Activated T-cell treated with anti-CD3 and anti-CD28 coated beads, Interleukin-2, amount 50 U/mL, for 24 hours (primary cell): ENCODE measurements around the gene DNAJC10.
"Not testable (repeated sequence)": the region's sequence is repeated elsewhere in the genome, so short reads cannot be mapped to it uniquely, and the experiment has no call there.

Experiments used
- DNase-seq: peaks from one replicate; pipeline ENCODE4 v3.0.0-alpha.2; 2020
- H3K27ac Mint-ChIP-seq: 2 replicates; pipeline ENCODE4 v1.8.0; 2020; ENCODE audit warnings: mild to moderate bottlenecking, mixed read lengths
- H3K27me3 Mint-ChIP-seq: 2 replicates; pipeline ENCODE4 v1.8.0; 2020; ENCODE audit warnings: mixed read lengths
- H3K36me3 Mint-ChIP-seq: 2 replicates; pipeline ENCODE4 v1.8.0; 2020; ENCODE audit warnings: low read depth, mixed read lengths
- H3K4me1 Mint-ChIP-seq: 2 replicates; pipeline ENCODE4 v1.8.0; 2020; ENCODE audit warnings: low read depth, mixed read lengths
- H3K4me3 Mint-ChIP-seq: 2 replicates; pipeline ENCODE4 v1.8.0; 2020; ENCODE audit warnings: mild to moderate bottlenecking, moderate library complexity, mixed read lengths
- H3K9me3 Mint-ChIP-seq: 2 replicates; pipeline ENCODE4 v1.8.0; 2020; ENCODE audit warnings: mixed read lengths

DNAJC10 gene

DNA sequence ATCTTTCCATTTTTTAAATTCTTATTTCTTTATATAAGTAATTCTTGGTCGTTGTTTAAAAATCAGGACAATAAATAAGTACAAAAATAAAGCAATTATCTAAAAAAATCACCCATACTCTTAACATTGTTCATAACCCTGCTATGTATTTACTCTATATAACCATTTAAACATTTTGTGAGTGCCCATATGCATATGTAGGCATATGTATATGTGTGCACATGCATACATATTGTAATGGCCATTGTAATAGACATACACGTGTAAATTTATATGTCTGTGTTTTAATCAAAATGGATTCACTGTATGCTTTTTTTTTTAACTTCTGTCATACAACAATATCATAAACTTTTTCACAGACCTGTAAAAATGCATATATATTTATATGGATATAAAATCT lies 25.6 kb downstream of the DNAJC10 start:
- Mint-ChIP-seq H3K36me3 (peaks cover 88% of the 10 kb centered on the region), H3K4me1 (peaks cover 7% of the 10 kb centered on the region), H3K27me3 (no peaks in the 10 kb centered on the region), H3K27ac (no peak overlapping the region), H3K4me3 (no peak overlapping the region), H3K9me3 (no peaks in the 10 kb centered on the region)
- no peak for DNase-seq

GRCh38 chr2:182744490-182744889 lies 28.4 kb downstream of the DNAJC10 start:
- Mint-ChIP-seq H3K36me3 (peaks cover 73% of the 10 kb centered on the region), H3K27me3 (no peaks in the 10 kb centered on the region), H3K4me3 (no peak overlapping the region), H3K9me3 (no peaks in the 10 kb centered on the region), H3K27ac (no peak overlapping the region), H3K4me1 (peaks cover 7% of the 10 kb centered on the region)
- DNase-seq: no peak

DNA sequence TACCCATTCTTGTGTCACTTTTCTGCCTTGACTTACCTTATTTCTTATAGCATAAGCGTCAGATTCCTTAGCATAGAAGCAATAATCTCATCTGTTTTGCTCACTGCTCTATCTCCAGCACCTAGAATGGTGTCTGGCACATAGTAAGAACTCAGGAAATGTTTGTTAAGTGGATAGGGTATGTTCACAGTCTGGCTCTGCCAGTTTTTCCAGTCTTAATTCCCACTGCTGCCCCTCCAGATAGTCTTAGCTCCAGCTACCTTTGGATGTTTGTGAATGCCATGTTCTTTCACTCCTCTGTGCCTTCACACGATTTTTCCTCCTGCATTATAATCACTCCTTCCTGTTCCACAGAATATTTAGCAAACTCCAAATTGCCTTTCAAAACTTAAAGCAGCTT lies 29.0 kb downstream of the DNAJC10 start:
- no peak overlapping the region for H3K27ac Mint-ChIP-seq
- peaks cover 76% of the 10 kb centered on the region for H3K36me3 Mint-ChIP-seq

DNA sequence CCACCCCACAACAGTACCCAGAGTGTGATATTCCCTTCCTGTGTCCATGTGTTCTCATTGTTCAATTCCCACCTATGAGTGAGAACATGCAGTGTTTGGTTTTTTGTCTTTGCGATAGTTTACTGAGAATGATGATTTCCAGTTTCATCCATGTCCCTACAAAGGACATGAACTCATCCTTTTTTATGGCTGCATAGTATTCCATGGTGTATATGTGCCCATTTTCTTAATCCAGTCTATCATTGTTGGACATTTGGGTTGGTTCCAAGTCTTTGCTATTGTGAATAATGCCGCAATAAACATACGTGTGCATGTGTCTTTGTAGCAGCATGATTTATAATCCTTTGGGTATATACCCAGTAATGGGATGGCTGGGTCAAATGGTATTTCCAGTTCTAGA lies 29.8 kb downstream of the DNAJC10 start:
- H3K4me1 Mint-ChIP-seq: not testable (repeated sequence)

More for the DNA sequence above, 29.0 kb downstream of the DNAJC10 start:
- DNase-seq: no peak
- H3K4me1 Mint-ChIP-seq: peaks cover 6% of the 10 kb centered on the region
- no peaks in the 10 kb centered on the region for H3K9me3 Mint-ChIP-seq
- no peak overlapping the region for H3K4me3 Mint-ChIP-seq
- H3K27me3 Mint-ChIP-seq: no peaks in the 10 kb centered on the region

GRCh38 chr2:182754231-182754630 lies 38.2 kb downstream of the DNAJC10 start:
- H3K27ac Mint-ChIP-seq: no peak overlapping the region
- no peak for DNase-seq
- no peaks in the 10 kb centered on the region for H3K4me1 Mint-ChIP-seq
- H3K4me3 Mint-ChIP-seq: no peak overlapping the region
- no peaks in the 10 kb centered on the region for H3K27me3 Mint-ChIP-seq
- no peaks in the 10 kb centered on the region for H3K9me3 Mint-ChIP-seq
- peaks cover 85% of the 10 kb centered on the region for H3K36me3 Mint-ChIP-seq

More for the DNA sequence above, 29.8 kb downstream of the DNAJC10 start:
- not testable (repeated sequence) for H3K27ac Mint-ChIP-seq, H3K27me3 Mint-ChIP-seq, H3K4me3 Mint-ChIP-seq, DNase-seq, H3K9me3 Mint-ChIP-seq
- peaks cover 79% of the 10 kb centered on the region for H3K36me3 Mint-ChIP-seq

DNA sequence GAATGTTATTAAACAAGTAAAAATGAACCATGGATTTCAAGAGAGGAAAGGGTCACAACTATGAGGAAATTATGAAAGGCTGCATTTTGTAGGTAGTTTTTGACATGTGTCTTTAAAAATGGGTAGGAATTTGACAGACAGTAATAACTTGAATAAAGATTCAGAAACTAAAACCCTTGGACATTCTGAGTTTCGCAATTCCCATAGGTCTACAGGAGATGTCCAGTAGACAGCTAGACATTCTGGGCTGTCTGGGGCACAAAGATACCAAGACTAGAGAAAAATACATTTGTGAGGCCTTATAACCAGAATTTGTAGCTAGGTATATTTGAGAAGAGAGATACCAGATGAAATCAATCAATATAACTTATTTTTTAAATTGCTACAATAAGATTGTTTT lies 42.3 kb downstream of the DNAJC10 start:
- H3K9me3 Mint-ChIP-seq: no peaks in the 10 kb centered on the region
- peaks cover 85% of the 10 kb centered on the region for H3K36me3 Mint-ChIP-seq
- H3K4me1 Mint-ChIP-seq: peaks cover 3% of the 10 kb centered on the region
- no peaks in the 10 kb centered on the region for H3K27me3 Mint-ChIP-seq
- no peak overlapping the region for H3K27ac Mint-ChIP-seq
- DNase-seq: no peak
- H3K4me3 Mint-ChIP-seq: no peak overlapping the region

- Mint-ChIP-seq H3K4me1 (peaks cover 3% of the 10 kb centered on the region), H3K4me3 (no peak overlapping the region), H3K27ac (no peak overlapping the region), H3K9me3 (no peaks in the 10 kb centered on the region), H3K36me3 (peaks cover 91% of the 10 kb centered on the region), H3K27me3 (no peaks in the 10 kb centered on the region)
- no peak for DNase-seq
Observed at GRCh38 chr2:182761903-182762302, 45.8 kb downstream of the DNAJC10 start.

- H3K9me3 Mint-ChIP-seq: peaks cover 2% of the 10 kb centered on the region
- no peak overlapping the region for H3K27ac Mint-ChIP-seq
- no peak for DNase-seq
- no peaks in the 10 kb centered on the region for H3K27me3 Mint-ChIP-seq
- H3K4me3 Mint-ChIP-seq: no peak overlapping the region
- peaks cover 3% of the 10 kb centered on the region for H3K4me1 Mint-ChIP-seq
- peaks cover 95% of the 10 kb centered on the region for H3K36me3 Mint-ChIP-seq
Observed at GRCh38 chr2:182763311-182763912, 47.4 kb downstream of the DNAJC10 start.

GRCh38 chr2:182766626-182767025 lies 50.6 kb downstream of the DNAJC10 start:
- Mint-ChIP-seq H3K4me3 (no peak overlapping the region), H3K27ac (no peak overlapping the region), H3K9me3 (peaks cover 22% of the 10 kb centered on the region), H3K36me3 (peaks cover 96% of the 10 kb centered on the region), H3K27me3 (no peaks in the 10 kb centered on the region), H3K4me1 (peaks cover 3% of the 10 kb centered on the region)
- DNase-seq: no peak

GRCh38 chr2:182767578-182767977 lies 51.5 kb downstream of the DNAJC10 start:
- Mint-ChIP-seq H3K4me3 (no peak overlapping the region), H3K36me3 (peaks cover 98% of the 10 kb centered on the region), H3K27ac (no peak overlapping the region), H3K27me3 (no peaks in the 10 kb centered on the region), H3K9me3 (peaks cover 28% of the 10 kb centered on the region), H3K4me1 (peaks cover 2% of the 10 kb centered on the region)
- no peak for DNase-seq

GRCh38 chr2:182768950-182769349 lies 52.9 kb downstream of the DNAJC10 start:
- H3K27me3 Mint-ChIP-seq: not testable (repeated sequence)
- peaks cover 28% of the 10 kb centered on the region for H3K9me3 Mint-ChIP-seq

DNA sequence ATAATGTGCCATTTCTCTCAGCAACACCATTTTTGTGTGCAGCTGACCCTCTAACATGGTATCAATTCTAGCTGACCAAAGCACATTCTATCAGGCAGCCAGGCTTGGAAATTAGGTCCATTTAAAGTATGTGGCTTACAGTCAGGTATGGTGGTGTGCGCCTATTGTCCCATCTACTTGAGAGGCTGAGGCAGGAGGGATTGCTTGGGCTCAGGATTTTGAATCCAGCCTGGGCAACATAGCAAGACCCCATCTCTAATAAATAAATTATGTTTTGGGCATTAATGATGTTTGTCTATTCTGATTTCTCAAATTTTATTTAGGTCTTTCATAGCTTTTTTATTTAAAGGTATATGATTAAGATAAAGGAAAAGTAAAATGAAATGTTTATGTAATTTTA lies 63.3 kb downstream of the DNAJC10 start:
- Mint-ChIP-seq H3K36me3 (peaks cover 69% of the 10 kb centered on the region), H3K9me3 (peaks cover 7% of the 10 kb centered on the region), H3K4me1 (no peaks in the 10 kb centered on the region), H3K4me3 (no peak overlapping the region), H3K27me3 (no peaks in the 10 kb centered on the region), H3K27ac (no peak overlapping the region)
- DNase-seq: no peak

More at GRCh38 chr2:182768950-182769349, 52.9 kb downstream of the DNAJC10 start:
- DNase-seq, H3K27ac Mint-ChIP-seq, H3K4me3 Mint-ChIP-seq, H3K4me1 Mint-ChIP-seq: not testable (repeated sequence)
- peaks cover 100% of the 10 kb centered on the region for H3K36me3 Mint-ChIP-seq

GRCh38 chr2:182781099-182781498 lies 65.0 kb downstream of the DNAJC10 start:
- H3K27me3 Mint-ChIP-seq, H3K4me3 Mint-ChIP-seq, DNase-seq, H3K9me3 Mint-ChIP-seq, H3K4me1 Mint-ChIP-seq, H3K27ac Mint-ChIP-seq: not testable (repeated sequence)
- peaks cover 51% of the 10 kb centered on the region for H3K36me3 Mint-ChIP-seq

GRCh38 chr2:182782686-182783085 lies 66.6 kb downstream of the DNAJC10 start:
- not testable (repeated sequence) for DNase-seq, H3K27ac Mint-ChIP-seq, H3K4me1 Mint-ChIP-seq, H3K9me3 Mint-ChIP-seq, H3K4me3 Mint-ChIP-seq, H3K27me3 Mint-ChIP-seq
- H3K36me3 Mint-ChIP-seq: peaks cover 43% of the 10 kb centered on the region

DNA sequence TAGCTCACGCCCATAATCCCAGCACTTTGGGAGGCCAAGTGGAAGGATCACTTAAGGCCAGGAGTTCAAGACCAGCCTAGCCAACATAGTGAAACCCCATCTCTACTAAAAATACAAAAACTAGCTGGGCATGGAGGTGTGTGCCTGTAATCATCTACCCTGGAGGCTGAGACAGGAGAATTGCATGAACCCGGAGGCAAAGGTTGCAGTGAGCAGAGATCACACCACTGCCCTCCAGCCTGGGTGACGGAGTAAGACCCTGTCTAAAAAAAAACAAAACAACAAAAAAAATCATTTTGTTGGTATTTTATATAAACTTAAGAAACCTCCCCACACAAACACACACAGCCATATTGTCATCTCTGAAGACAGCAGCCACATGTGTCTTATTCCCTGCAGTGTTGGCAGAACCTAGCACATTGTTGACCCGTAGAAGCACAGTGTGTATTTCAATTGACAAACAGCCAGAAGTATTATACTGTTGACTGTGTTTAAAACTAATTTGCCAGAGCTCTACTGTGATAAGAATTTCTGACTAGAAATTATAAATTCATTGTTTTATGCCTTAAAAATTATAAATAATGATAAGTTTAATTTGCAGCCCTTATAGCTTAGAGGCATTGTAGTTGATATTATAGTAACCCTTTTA lies 68.1 kb downstream of the DNAJC10 start:
- Mint-ChIP-seq H3K9me3 (peaks cover 7% of the 10 kb centered on the region), H3K4me3 (no peak overlapping the region), H3K27ac (no peak overlapping the region)

More for the DNA sequence above, 68.1 kb downstream of the DNAJC10 start:
- Mint-ChIP-seq H3K36me3 (peaks cover 28% of the 10 kb centered on the region), H3K27me3 (no peaks in the 10 kb centered on the region), H3K4me1 (no peaks in the 10 kb centered on the region)
- no peak for DNase-seq
